ENCODE results near the gene ADAM12. TPM values are rescaled to one million over a fixed set of nuclear protein-coding genes. Genes with fewer than 3 reads are reported as not detected.

The ADAM12 gene
- total and polyA plus RNA-seq, 9 of the 15 experiments (the other 6 are each of a cell fraction or from before 2014, with no cell fraction given) = not detected

DNA sequence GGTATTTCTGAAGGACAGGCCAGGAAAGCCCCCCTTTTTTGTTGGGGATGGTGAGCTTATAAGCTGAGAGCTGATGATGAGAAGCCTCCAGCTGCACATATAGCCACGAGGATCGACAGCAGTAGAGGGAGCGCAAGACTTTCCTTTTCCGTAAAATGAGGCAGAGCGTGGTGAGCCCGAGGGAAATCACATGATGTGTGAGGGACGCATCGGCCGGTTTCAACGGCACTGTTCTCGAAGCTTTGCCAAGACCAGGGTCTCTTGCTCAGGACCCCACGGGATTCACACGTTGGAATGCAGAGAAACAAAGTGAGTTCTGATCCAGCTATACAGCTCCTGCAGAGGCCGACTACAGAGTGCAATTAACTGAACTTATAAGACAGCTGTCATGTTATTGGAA is 55.7 kb downstream of the ADAM12 start:
- CTCF ChIA-PET (ENCODE audit: low intra/inter-chr PET ratio) = no interaction called here
- Histone ChIP-seq H3K4me1 (replicated peaks in 1 of 2; ENCODE audit: control insufficient read depth in 2 of 2, insufficient read depth in 2 of 2, low read length in 2 of 2) (no peaks in the 10 kb centered on the region), H3K4me2 (ENCODE audit: insufficient read depth, low read length) (no peak overlapping the region), H4K20me1 (replicated peaks; ENCODE audit: control insufficient read depth, insufficient read depth, low read length) (no peaks in the 10 kb centered on the region), H3K36me3 (ENCODE audit: control insufficient read depth, insufficient read depth, low read length) (no peaks in the 10 kb centered on the region), H2AFZ (ENCODE audit: low read depth, low read length) (no peak overlapping the region), H3K4me3 (no peak overlapping the region), H3K27ac (ENCODE audit: extremely low read depth, low read depth, low read length) (no peak overlapping the region), H3K79me2 (ENCODE audit: control insufficient read depth, insufficient read depth, low read length) (no peaks in the 10 kb centered on the region), H3K9ac (ENCODE audit: insufficient read depth in 1 of 2, low read depth in 2 of 2, low read length in 2 of 2) (no peak overlapping the region), H3K9me3 (replicated peaks; ENCODE audit: control insufficient read depth, insufficient read depth, low read depth, low read length) (no peaks in the 10 kb centered on the region), H3K9me1 (ENCODE audit: control insufficient read depth, insufficient read depth, low read length) (no peaks in the 10 kb centered on the region), H3K27me3 (ENCODE audit: control insufficient read depth in 2 of 2, insufficient read depth in 2 of 2, low read length in 2 of 2) (peaks cover 0 to 8% of the 10 kb centered on the region in 2 experiments; a peak in 2 of 5 replicates)
- intact Hi-C loops (cut with micrococcal nuclease) (no loop called here), in situ Hi-C loops (cut with MboI) (no loop called here)
- FAIRE-seq = no peak
- POLR2A ChIA-PET = interaction anchor here (0.6 kb wide), 1 partner anchor 35 kb away, joined by 3 read pairs; no protein-coding TSS in a partner anchor
- 0% methylated on average over 8 of the region's 14 CpGs for WGBS (ENCODE audit: insufficient coverage, low coverage, missing lambda C conversion rate)
- no peak for ATAC-seq
- no TSS peak for BruUV-seq (replicated peaks)
- DNase-seq (ENCODE audit: extremely low read depth in 1 of 4, low spot score in 3 of 4) = no peak
- TF ChIP-seq NCOA4 (IDR thresholded peaks at IDR 0.05; ENCODE audit: partially characterized antibody) (no peak), ZNF507 (tag; conservative IDR thresholded peaks at IDR 0.05) (no peak), ASH1L (IDR thresholded peaks at IDR 0.05; ENCODE audit: borderline replicate concordance, low read depth, partially characterized antibody) (no peak), ZBTB49 (CRISPR knock-in tag; IDR thresholded peaks at IDR 0.05; ENCODE audit: borderline replicate concordance) (no peak), PBX2 (CRISPR knock-in tag; IDR thresholded peaks at IDR 0.05; ENCODE audit: low read depth) (no peak), PBX2 (tag; conservative IDR thresholded peaks at IDR 0.05; ENCODE audit: low read depth) (no peak), HMG20A (CRISPR knock-in tag; conservative IDR thresholded peaks at IDR 0.05) (no peak), TCF3 (CRISPR knock-in tag; IDR thresholded peaks at IDR 0.05) (no peak), ZBTB7A (IDR thresholded peaks at IDR 0.05; ENCODE audit: borderline replicate concordance, control insufficient read depth, low read depth, low read length) (no peak), HNRNPK (IDR thresholded peaks at IDR 0.05; ENCODE audit: low read depth, low read length, poor library complexity, severe bottlenecking) (no peak), CEBPB (tag; IDR thresholded peaks at IDR 0.05) (no peak)
- TF ChIP-seq, protein P1, sequence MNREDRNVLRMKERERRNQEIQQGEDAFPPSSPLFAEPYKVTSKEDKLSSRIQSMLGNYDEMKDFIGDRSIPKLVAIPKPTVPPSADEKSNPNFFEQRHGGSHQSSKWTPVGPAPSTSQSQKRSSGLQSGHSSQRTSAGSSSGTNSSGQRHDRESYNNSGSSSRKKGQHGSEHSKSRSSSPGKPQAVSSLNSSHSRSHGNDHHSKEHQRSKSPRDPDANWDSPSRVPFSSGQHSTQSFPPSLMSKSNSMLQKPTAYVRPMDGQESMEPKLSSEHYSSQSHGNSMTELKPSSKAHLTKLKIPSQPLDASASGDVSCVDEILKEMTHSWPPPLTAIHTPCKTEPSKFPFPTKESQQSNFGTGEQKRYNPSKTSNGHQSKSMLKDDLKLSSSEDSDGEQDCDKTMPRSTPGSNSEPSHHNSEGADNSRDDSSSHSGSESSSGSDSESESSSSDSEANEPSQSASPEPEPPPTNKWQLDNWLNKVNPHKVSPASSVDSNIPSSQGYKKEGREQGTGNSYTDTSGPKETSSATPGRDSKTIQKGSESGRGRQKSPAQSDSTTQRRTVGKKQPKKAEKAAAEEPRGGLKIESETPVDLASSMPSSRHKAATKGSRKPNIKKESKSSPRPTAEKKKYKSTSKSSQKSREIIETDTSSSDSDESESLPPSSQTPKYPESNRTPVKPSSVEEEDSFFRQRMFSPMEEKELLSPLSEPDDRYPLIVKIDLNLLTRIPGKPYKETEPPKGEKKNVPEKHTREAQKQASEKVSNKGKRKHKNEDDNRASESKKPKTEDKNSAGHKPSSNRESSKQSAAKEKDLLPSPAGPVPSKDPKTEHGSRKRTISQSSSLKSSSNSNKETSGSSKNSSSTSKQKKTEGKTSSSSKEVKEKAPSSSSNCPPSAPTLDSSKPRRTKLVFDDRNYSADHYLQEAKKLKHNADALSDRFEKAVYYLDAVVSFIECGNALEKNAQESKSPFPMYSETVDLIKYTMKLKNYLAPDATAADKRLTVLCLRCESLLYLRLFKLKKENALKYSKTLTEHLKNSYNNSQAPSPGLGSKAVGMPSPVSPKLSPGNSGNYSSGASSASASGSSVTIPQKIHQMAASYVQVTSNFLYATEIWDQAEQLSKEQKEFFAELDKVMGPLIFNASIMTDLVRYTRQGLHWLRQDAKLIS (CRISPR knock-in tag; IDR thresholded peaks at IDR 0.05) = no peak

Measured in K562 (cell line).